Suppressor macrophage (primary cell): ENCODE results near the gene RRP1.
"Not testable (repeated sequence)": the region's sequence is repeated elsewhere in the genome, so short reads cannot be mapped to it uniquely, and the experiment has no call there.

Experiments used
- DNase-seq, 4 experiments: peaks; one replicate each; pipeline ENCODE4 v3.0.0-alpha.2; 2020 to 2022

Gene RRP1

DNA sequence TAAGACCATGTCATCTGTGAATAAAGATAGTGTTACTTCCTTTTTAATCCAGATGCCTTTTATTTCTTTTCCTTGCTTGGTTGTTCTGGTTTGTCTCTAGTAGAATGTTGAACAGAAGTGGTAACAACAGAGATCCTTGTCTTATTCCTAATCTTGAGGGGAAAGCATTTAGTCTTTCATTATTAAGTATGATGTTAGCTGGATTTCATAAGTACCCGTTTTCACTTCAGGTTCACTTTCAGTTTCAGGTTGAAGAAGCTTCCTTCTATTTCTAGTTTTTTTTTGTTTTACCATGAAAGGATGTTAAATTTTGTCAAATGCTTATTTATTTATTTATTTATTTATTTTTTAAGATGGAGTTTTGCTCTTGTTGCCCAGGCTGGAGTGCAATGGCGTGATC lies 53.4 kb downstream of the RRP1 start:
- peak in 3 of 4 experiments; percentile 24 to 75 (median 69) for DNase-seq

DNA sequence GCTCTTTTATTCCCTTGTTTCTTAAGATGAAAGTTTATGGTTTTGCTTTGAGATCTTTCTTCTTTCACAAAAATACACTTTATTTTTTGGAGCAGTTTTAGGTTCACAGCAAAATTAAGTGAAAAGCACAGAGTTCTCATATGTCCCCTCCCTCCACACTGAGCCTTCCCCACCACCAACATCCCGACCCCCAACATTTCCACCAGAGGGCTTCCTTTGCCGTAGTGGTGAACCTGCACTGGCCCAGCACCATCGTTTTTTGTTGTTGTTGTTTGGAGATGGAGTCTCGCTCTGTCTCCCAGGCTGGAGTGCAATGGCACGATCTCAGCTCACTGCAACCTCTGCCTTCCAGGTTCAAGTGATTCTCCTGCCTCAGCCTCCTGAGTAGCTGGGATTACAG lies 55.5 kb downstream of the RRP1 start:
- not testable (repeated sequence) for DNase-seq

DNA sequence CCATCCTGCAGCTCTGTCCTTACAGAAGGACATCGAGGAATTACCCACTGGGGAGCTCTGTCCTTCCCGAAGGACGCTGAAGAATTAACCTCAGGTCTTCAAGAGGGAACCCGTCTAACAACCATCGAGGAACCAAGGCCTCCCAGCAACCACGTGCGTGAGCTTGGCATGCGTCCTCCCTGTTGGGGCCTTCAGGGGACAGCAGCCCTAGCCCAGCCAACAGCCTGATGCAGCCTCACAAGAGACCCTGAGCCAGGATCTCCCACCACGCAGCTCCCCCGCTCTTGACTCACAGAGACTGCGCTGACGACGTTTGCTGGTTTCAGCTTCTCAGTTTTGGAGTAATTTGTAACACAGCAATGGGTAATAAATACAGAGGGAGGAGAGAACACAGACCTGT lies 56.0 kb downstream of the RRP1 start:
- DNase-seq, result no peak

DNA sequence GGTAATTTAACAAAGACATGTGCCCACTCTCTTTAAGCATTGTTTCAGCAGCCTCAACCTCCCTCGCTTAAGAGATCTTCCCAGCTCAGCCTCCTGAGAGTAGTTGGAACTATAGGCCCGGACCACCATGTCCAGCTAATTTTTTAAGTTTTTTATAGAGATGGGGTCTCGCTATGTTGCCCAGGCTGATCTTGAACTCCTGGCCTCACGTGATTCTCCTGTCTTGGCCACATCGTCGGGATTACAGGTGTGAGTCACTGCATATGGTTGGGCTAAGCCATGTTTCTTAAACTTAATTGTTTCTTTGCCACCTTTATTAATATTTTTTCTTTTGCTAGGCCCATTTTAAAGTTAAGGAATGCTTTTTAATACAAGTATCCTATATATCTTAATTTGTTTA lies 57.1 kb downstream of the RRP1 start:
- DNase-seq, result no peak

DNA sequence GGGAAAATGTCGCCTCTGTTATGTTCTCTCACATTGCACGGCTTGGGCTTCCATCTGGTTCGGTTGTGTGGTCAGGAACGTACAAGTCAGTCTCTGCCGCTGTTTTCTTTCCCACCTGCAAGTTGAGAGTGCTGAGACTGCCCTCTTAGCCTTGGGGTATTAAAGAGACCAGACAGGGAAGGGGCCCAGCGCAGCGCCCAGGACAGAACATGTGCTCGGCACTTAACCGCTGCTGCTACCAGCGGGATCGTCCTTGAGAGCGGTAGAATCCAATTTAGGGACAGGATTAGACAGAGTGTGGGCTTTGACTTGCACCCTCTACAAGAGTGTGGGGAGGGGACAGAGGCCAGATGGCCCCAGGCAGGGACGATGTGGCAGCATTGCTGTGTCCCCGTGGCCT lies 57.9 kb downstream of the RRP1 start:
- no peak for DNase-seq

DNA sequence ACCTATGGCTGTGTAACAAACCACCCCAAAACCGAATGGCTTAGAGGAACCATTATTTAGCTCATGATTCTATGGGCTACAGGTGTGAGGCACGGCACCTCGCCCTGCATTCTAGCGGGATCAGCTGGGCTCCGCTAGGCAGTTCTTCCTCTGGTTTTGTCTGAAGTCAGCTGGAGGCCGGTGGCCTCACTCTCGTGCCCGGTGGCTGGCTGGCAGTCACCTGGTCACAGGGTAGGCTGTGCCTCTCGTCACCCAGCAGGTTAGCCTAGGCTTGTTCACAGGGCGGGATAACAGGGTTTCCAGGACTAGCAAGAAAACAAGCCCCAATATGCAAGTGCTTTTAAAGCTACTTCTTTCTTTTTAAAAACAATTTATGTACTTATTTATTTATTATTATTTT lies 59.4 kb downstream of the RRP1 start:
- DNase-seq, result no peak

DNA sequence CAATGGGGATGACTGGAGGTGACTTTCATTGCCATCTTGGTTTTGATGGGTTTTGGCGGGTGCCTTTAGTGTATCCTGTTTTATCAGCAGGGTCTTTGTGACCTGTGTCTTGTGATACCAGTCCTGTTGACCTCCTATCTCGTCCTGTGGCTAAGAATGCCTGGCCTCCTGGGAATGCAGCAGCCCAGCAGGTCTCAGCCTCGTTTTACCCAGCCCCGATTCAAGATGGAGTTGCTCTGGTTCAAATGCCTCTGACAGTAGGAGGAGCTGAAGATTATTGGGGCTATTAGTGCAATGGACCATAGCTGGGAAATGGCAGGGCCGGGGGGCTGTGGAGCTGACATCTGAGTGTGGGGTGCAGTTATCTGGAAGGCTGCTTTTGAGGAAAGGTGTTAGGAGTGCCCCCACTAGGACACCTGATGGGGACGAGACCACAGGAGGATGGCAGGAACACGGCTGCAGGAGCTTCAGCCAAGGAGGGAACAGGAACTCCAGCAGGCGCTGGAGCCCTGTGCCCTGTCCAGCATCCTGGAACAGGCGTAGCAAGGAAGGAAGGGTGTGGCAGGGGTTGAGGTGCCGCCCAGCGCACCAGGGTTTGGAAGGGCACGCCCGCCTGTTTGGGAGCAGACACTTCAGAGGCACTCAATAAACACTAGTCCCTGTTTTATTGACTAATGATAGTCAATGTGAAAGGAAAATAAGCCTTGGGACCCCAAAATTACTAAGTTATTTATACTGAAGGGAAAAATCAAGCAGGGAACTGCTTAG lies 60.3 kb downstream of the RRP1 start:
- DNase-seq, result no peak

DNA sequence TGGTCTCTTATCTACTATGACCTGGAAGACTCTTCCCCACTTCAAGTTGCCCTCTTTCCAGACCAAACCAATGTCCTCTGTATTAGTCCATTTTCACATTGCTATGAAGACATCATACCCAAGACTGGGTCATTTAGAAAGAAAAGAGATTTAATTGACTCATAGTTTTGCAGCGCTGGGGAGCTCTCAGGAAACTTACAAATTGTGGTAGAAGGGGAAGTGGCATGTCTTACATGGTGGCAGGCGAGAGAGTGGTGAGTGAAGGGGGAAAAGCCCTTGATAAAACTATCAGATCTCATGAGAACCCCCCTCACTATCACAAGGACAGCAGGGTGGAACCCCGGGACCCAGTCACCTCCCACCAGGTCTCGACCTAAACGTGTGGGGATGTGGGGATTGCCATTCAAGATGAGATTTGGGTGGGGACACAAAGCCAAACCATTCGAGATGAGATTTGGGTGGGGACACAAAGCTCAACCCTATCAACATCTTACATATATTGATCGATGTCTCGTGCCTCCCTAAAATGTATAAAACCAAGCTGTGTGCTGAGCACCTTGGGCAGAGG lies 61.4 kb downstream of the RRP1 start:
- peak; percentile 11 to 49 (median 38) for DNase-seq

DNA sequence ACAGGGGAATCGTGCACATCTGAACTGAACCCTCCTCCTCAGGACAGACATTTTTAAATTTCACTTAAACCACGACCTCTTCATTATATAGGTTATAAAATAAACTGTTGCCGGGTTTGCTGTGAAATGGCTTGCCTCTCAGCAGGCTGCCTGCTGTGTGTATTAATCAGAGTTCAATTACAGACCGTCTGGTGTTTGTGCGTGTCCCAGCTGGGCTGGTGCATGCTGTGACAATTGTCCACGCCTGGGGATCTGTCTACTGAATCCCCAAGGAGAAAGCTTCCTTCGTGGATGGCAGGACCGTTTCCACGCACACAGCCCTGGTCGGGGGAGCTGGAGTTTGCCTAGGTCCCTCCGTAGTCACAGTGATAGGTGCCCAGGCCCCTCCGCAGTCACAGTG lies 62.2 kb downstream of the RRP1 start:
- no peak for DNase-seq

DNA sequence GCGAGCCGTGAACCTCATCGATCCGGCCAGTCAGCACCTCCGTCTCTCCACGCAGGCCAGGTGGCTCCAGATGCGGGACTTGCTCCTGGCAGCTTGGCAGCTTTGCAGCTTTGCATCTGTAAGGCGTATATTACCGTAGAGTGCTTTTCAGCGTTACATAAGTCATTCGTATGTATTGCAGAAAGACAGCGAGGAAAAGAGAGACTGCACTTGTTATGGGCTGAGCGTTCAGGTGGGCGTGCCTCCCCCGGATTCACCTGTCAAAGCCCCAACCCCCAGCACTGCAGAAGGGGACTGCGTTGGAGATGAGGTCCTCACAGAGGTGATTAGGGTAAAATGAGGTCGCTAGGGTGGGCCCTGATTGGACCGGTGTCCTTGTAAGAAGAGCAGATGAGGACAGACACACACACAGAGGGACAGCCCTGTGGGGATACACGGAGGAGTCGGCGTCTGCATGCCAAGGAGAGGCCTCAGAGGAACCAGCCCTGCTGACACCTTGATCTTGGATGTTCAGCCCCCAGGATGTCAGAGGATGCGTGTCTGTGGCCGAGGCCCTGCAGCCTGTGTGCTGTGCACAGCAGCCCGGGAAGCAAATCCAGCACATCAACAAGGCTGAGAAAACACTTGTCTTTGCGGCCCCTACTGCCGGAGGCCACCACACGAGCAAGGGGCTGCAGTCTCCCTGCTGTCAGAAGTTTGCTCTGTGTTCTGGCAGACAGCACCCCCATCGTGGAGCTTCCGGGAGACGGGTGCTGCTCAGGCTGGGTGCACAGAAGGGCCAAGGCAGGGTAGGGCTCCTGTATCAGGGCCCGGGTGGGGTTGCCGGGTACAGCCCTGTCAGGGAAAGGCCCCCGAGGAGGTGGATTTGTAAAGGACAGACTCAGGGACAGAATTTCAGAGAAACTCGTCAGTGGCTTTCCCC lies 64.7 kb downstream of the RRP1 start:
- no peak for DNase-seq
